Spleen (tissue), 11 donors: Measurements from ENCODE around the gene SYAP1. TPM values are rescaled to one million over a fixed set of nuclear protein-coding genes. Genes with fewer than 3 reads are reported as not detected.

Experiments used
- DNase-seq: peaks from one replicate; pipeline ENCODE4 v3.0.0-alpha.2; 2020
- H3K27ac ChIP-seq, 8 donors: fragments of 200-600 bp; sonication (generic) in 7 of 8; 1 replicate in 4 of 8; 2 replicates in 4 of 8; pipeline versions ENCODE4 v1.5.0 to v1.8.0; 2016 to 2021; ENCODE audit warnings: inconsistent platforms in 4 of 8, mild to moderate bottlenecking in 4 of 8, moderate library complexity in 1 of 8
- H3K27me3 ChIP-seq, 7 donors: fragments of 200-600 bp; sonication (generic) in 6 of 7; replicated peaks in 1 of 7; 1 replicate in 4 of 7; 2 replicates in 3 of 7; pipeline versions ENCODE4 v1.5.0 to v1.8.0; 2016 to 2021; ENCODE audit warnings: inconsistent platforms in 3 of 7, mild to moderate bottlenecking in 1 of 7
- H3K36me3 ChIP-seq, 6 donors: fragments of 200-600 bp; sonication (generic) in 5 of 6; 1 replicate in 4 of 6; 2 replicates in 2 of 6; pipeline versions ENCODE4 v1.5.0 to v1.8.0; 2016 to 2021; ENCODE audit warnings: inconsistent platforms in 2 of 6
- H3K4me1 ChIP-seq, 6 donors: fragments of 200-600 bp; sonication (generic) in 5 of 6; 1 replicate in 3 of 6; 2 replicates in 3 of 6; pipeline versions ENCODE4 v1.5.0 to v1.8.0; 2016 to 2021; ENCODE audit warnings: inconsistent platforms in 3 of 6
- H3K4me3 ChIP-seq, 8 donors: fragments of 200-600 bp; sonication (generic) in 7 of 8; 1 replicate in 4 of 8; 2 replicates in 4 of 8; pipeline versions ENCODE4 v1.5.0 to v1.8.0; 2016 to 2021; ENCODE audit warnings: inconsistent platforms in 4 of 8, mild to moderate bottlenecking in 4 of 8, moderate library complexity in 2 of 8
- H3K9me3 ChIP-seq, 8 donors: fragments of 200-600 bp; sonication (generic) in 7 of 8; 1 replicate in 4 of 8; 2 replicates in 4 of 8; pipeline versions ENCODE4 v1.5.0 to v1.8.0; 2016 to 2021; ENCODE audit warnings: inconsistent platforms in 4 of 8
- POLR2A ChIP-seq, 3 donors: fragments of 450-650 bp; IDR thresholded peaks; one replicate each; pipeline ENCODE4 v1.5.1; 2017; ENCODE audit warnings: antibody characterized with exemption in 3 of 3, mild to moderate bottlenecking in 1 of 3
- POLR2AphosphoS5 ChIP-seq, 3 donors: sonication (generic); formaldehyde crosslinking; IDR thresholded peaks; one replicate each; pipeline ENCODE4 v1.5.1; 2017; ENCODE audit warnings: antibody characterized with exemption in 3 of 3
- WGBS, 5 donors: extraction: QIAGEN DNeasy Blood & Tissue Kit in 3 of 5; methylation state at CpG; one replicate each; pipeline versions ENCODE4 v1.1.5 to v1.1.7; 2013 to 2018; 5-methylcytosine and 5-hydroxymethylcytosine counted together
- intact Hi-C: fragments of 100-400 bp; cut with DNase I; formaldehyde crosslinking; loops from one replicate; pipeline ENCODE4 v1.15.0; 2023; ENCODE audit warnings: low total_unique reads
- polyA plus RNA-seq, 3 donors: library from polyadenylated mRNA; stranded (reverse); fragments of 200-250 nt; gene quantifications; one replicate each; pipeline ENCODE4 v1.2.1, GENCODE V29; 2013
- small RNA-seq, 4 donors: library from RNA; depleted of rRNA; stranded (forward); fragments of <200 nt; gene quantifications; one replicate each; pipeline ENCODE3, GENCODE V24; 2016
- total RNA-seq, 7 donors: library from RNA; depleted of rRNA in 3 of 7; stranded (reverse); fragments of >200 nt in 3 of 7; fragmentation: NEBNext Ultra II Directional in 4 of 7; extraction: Animal tissue kit (Norgen Biotek cat#: 25700) in 4 of 7; gene quantifications; one replicate each; pipeline versions ENCODE4 v1.1.0 to v1.2.1, GENCODE V29; 2016 to 2021
- TF ChIP-seq, protein P1 (sequence below), 11 experiments: fragments of 200-600 bp in 7 of 11; fragments of 450-650 bp in 4 of 11; sonication (generic) in 4 of 11; IDR thresholded peaks in 8 of 11; conservative IDR thresholded peaks in 3 of 11; 1 replicate in 7 of 11; 2 replicates in 4 of 11; pipeline versions ENCODE4 v1.4.0 to v1.8.0; 2016 to 2021; ENCODE audit warnings: antibody characterized with exemption in 11 of 11, inconsistent platforms in 4 of 11, mild to moderate bottlenecking in 1 of 11
- donor health status: healthy with polysubstance abuse.
- donor health status: DM: no; HTN: no; CAD: no; lungs with moderate emphysema.
- donor health status: DM: no; HTN: no; CAD: no.
- donor health status: Bipolar disorder and iron deficiency.
- donor health status: healthy.
- donor health status: DM: no; HTN: no; CAD: no.
- donor health status: DM: yes; HTN: yes; CAD: no.

The SYAP1 gene
- total and polyA plus RNA-seq, 10 donors = 6.9 to 23.2 (median 17.9) TPM

DNA sequence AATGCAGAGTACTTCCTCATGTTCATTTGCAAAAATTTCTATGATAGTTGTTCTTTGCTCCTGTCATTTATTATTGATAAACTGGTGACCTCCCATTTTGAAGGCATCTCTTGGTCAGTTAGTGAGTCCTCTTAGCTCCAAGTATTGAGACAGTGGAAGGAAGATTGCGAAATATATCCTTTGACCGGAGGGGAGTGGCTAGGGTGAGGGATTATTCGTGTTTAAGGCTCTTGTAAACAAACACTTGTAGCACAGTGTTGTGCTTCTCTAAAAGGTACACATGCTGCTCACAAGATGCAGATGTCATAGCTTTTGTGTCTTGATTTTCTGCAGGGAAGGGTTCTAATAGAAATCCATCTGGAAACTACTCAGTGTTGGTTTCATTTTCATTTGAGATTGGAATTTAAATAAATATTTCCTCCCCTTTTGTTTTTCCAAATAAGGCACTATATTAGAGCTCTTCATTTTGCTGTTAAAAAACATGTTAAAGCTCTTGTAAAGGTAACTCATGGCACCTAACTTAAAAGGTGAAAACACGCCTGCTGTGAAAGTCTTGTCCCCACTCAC lies 88.6 kb downstream of the SYAP1 start:
- no peak for TF ChIP-seq POLR2AphosphoS5 (IDR thresholded peaks at IDR 0.05)
- TF ChIP-seq, protein P1, sequence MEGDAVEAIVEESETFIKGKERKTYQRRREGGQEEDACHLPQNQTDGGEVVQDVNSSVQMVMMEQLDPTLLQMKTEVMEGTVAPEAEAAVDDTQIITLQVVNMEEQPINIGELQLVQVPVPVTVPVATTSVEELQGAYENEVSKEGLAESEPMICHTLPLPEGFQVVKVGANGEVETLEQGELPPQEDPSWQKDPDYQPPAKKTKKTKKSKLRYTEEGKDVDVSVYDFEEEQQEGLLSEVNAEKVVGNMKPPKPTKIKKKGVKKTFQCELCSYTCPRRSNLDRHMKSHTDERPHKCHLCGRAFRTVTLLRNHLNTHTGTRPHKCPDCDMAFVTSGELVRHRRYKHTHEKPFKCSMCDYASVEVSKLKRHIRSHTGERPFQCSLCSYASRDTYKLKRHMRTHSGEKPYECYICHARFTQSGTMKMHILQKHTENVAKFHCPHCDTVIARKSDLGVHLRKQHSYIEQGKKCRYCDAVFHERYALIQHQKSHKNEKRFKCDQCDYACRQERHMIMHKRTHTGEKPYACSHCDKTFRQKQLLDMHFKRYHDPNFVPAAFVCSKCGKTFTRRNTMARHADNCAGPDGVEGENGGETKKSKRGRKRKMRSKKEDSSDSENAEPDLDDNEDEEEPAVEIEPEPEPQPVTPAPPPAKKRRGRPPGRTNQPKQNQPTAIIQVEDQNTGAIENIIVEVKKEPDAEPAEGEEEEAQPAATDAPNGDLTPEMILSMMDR (IDR thresholded peaks at IDR 0.05 in 8 of 11, conservative IDR thresholded peaks at IDR 0.05 in 3 of 11) = no peak
- no peak for TF ChIP-seq POLR2A (IDR thresholded peaks at IDR 0.05)
- no peaks in the 10 kb centered on the region for H3K9me3 ChIP-seq
- peak overlapping the region in 6 of 8 donors; percentile 36 to 74 (median 54) for H3K27ac ChIP-seq
- H3K27me3 ChIP-seq = no peaks in the 10 kb centered on the region
- intact Hi-C loops = no loop called here
- WGBS, 5 donors = 29 to 54% (median 38%) methylated on average over 4 of the region's 4 CpGs
- DNase-seq = no peak
- H3K4me3 ChIP-seq = peak overlapping the region in 5 of 8 donors; percentile 16 to 56 (median 18)
- peaks cover 0 to 9% (median under 1%) of the 10 kb centered on the region in 6 donors for H3K36me3 ChIP-seq
- H3K4me1 ChIP-seq = peaks cover 7 to 13% (median 10%) of the 10 kb centered on the region in 6 donors

- 55 to 89% (median 87%) methylated on average over 1 of the region's 1 CpG for WGBS, 5 donors
- Histone ChIP-seq H3K4me3 (no peak overlapping the region), H3K9me3 (no peaks in the 10 kb centered on the region), H3K36me3 (peaks cover 0 to 37% (median 6%) of the 10 kb centered on the region in 6 donors), H3K27me3 (no peaks in the 10 kb centered on the region), H3K27ac (peak overlapping the region in 3 of 8 donors; percentile 10 to 45 (median 30)), H3K4me1 (no peaks in the 10 kb centered on the region)
- no peak for DNase-seq
- intact Hi-C loops = no loop called here
- TF ChIP-seq POLR2AphosphoS5 (IDR thresholded peaks at IDR 0.05) (no peak), POLR2A (IDR thresholded peaks at IDR 0.05) (no peak)
- TF ChIP-seq, protein P1 (IDR thresholded peaks at IDR 0.05 in 8 of 11, conservative IDR thresholded peaks at IDR 0.05 in 3 of 11) = no peak
Observed at GRCh38 chrX:16814597-16814996, 95.2 kb downstream of the SYAP1 start.

Small RNA genes lying within 50 kb of the gene (small RNA-seq; reads per million reads assigned to genes)
- 0 reads per million in 4 donors for gene RNU7-56P
- gene RPL12P49 = 0 reads per million in 4 donors

Other genes starting within 250 kb of the SYAP1 start
- gene S100G, start 69.5 kb upstream of the SYAP1 start, total RNA-seq = not detected
- not detected for gene S100G, start 69.5 kb upstream of the SYAP1 start, polyA plus RNA-seq
- 10 to 100 TPM in 4 of 7 donors, 1 to 10 TPM in 3; 5.6 to 11.7 (median 10.6) TPM for gene CTPS2, start 6.9 kb upstream of the SYAP1 start, total RNA-seq
- 1 to 10 TPM; 5.3 to 9.8 (median 6.8) TPM for gene CTPS2, start 6.9 kb upstream of the SYAP1 start, polyA plus RNA-seq
- 10 to 100 TPM in 6 of 7 donors, 1 to 10 TPM in 1; 9.6 to 20.2 (median 13.2) TPM for gene TXLNG, start 66.9 kb downstream of the SYAP1 start, total RNA-seq
- 1 to 10 TPM; 7.8 to 8.4 (median 8.0) TPM for gene TXLNG, start 66.9 kb downstream of the SYAP1 start, polyA plus RNA-seq
- 10 to 100 TPM; 68.5 to 80.3 (median 74.5) TPM for gene RBBP7, start 150.8 kb downstream of the SYAP1 start, total RNA-seq
- 100 to 1,000 TPM; 119 to 132 (median 131) TPM for gene RBBP7, start 150.8 kb downstream of the SYAP1 start, polyA plus RNA-seq
- gene REPS2, start 227.0 kb downstream of the SYAP1 start, total RNA-seq = 10 to 100 TPM in 2 of 7 donors, 1 to 10 TPM in 5; 5.5 to 18.3 (median 8.8) TPM
- gene REPS2, start 227.0 kb downstream of the SYAP1 start, polyA plus RNA-seq = 1 to 10 TPM; 1.5 to 2.3 (median 1.7) TPM